Gastrocnemius medialis (tissue), 4 donors: ENCODE data around the gene C9orf152.

Experiments
- POLR2A ChIP-seq, 2 donors: fragments of 450-650 bp; IDR thresholded peaks; one replicate each; pipeline ENCODE4 v1.6.1; 2017; ENCODE audit warnings: antibody characterized with exemption in 2 of 2, mild to moderate bottlenecking in 2 of 2, moderate library complexity in 2 of 2
- TF ChIP-seq, protein P1 (sequence below), 5 experiments: fragments of 450-650 bp in 3 of 5; fragments of 200-600 bp in 2 of 5; sonication (generic) in 2 of 5; IDR thresholded peaks in 4 of 5; conservative IDR thresholded peaks in 1 of 5; 1 replicate in 4 of 5; 2 replicates in 1 of 5; pipeline ENCODE4 v1.5.1; 2016 to 2019; ENCODE audit warnings: antibody characterized with exemption in 5 of 5, mild to moderate bottlenecking in 3 of 5, moderate library complexity in 3 of 5

DNA sequence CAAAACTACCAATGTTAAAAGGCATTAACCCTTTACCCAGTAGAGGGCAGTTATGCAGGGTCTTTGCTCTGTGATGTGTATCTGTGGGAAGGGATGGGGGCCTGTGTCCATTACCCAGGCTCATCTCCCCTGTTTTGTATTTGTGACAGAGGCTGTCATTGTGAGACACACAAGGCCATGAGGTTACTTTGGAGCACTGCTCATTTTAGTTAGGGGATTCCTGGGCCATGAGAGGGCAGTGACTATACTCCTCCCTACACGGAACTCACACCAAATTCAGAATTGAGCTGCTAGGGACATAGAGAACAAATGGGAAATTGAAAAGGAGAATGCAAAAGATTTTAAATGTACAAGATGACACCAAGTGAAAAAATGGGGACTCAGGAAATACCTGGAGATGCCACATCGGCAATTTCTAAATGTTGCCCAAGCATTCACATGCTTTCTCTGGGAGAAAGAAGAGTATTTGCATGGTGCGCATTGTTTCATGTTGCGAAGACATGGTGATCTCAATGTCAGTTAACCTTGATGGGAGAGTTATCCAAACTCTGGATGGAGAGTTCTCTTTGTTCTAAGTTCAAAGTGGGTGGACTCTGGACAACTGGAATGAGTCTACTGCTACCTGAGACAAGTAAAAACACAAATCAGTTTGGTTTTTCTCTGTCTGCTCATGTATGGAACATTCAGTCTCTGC is 32.5 kb downstream of the C9orf152 start:
- TF ChIP-seq, protein P1, sequence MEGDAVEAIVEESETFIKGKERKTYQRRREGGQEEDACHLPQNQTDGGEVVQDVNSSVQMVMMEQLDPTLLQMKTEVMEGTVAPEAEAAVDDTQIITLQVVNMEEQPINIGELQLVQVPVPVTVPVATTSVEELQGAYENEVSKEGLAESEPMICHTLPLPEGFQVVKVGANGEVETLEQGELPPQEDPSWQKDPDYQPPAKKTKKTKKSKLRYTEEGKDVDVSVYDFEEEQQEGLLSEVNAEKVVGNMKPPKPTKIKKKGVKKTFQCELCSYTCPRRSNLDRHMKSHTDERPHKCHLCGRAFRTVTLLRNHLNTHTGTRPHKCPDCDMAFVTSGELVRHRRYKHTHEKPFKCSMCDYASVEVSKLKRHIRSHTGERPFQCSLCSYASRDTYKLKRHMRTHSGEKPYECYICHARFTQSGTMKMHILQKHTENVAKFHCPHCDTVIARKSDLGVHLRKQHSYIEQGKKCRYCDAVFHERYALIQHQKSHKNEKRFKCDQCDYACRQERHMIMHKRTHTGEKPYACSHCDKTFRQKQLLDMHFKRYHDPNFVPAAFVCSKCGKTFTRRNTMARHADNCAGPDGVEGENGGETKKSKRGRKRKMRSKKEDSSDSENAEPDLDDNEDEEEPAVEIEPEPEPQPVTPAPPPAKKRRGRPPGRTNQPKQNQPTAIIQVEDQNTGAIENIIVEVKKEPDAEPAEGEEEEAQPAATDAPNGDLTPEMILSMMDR (IDR thresholded peaks at IDR 0.05 in 4 of 5, conservative IDR thresholded peaks at IDR 0.05 in 1 of 5), result no peak
- TF ChIP-seq POLR2A (IDR thresholded peaks at IDR 0.05), result no peak
